IPS-NIHi11 (cell line): ENCODE measurements around the gene IPPK.

ENCODE experiments used
- DNase-seq: peaks from one replicate; pipeline ENCODE4 v3.0.0; 2012; ENCODE audit warnings: mixed read lengths, low spot score

IPPK gene

DNA sequence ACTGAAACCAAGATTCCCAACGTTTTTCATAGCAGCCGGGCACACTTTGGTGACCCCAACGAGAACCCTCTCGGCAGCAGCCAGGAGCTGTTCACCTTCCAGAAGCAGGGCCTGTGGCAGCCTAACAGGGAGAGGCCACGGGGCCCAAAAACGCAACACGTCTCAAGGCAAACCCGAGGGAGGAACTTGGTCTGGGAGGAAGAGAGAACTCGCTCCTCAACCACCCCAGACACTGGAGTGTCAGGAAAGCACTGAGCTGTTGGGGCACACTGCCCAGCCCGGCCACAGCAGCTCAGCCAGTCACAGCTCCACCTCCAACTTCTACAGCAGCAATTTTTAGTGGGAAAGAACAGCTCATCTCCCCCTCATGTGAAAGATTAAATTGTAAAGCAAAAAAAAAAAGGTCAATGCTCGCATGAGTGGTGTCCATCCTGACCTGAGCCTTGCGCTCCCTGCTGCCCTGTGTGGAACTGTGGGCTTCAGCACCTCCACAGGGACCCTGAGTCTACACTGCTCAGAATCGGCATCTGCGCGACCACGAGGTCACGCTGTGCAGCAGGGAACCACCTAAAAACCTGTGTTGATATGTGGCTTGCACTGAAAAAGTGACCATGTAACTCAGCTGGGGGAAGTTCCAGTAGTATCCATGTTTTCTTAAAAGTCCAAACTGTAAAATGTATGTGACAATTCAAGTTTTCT lies 55.0 kb downstream of the IPPK start:
- no peak for DNase-seq

DNA sequence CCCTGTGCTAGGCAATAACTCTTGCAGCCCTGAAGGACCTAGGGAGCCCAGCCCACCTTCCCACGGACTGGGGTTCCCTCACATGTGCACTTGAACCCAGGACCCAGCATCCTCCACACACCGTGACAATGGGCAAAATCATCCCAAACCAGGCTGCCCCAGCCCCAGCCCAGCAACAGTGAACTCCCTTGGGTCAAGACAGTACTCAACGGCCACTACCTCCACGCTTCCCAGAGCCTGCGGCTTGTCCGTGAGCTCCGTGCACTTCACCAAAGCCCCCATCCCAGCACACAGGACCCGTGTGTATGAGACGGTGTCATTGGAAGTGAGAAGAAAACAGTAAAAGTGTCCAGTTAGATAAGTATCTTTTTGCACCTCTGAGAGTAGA lies 55.8 kb downstream of the IPPK start:
- DNase-seq, result no peak

DNA sequence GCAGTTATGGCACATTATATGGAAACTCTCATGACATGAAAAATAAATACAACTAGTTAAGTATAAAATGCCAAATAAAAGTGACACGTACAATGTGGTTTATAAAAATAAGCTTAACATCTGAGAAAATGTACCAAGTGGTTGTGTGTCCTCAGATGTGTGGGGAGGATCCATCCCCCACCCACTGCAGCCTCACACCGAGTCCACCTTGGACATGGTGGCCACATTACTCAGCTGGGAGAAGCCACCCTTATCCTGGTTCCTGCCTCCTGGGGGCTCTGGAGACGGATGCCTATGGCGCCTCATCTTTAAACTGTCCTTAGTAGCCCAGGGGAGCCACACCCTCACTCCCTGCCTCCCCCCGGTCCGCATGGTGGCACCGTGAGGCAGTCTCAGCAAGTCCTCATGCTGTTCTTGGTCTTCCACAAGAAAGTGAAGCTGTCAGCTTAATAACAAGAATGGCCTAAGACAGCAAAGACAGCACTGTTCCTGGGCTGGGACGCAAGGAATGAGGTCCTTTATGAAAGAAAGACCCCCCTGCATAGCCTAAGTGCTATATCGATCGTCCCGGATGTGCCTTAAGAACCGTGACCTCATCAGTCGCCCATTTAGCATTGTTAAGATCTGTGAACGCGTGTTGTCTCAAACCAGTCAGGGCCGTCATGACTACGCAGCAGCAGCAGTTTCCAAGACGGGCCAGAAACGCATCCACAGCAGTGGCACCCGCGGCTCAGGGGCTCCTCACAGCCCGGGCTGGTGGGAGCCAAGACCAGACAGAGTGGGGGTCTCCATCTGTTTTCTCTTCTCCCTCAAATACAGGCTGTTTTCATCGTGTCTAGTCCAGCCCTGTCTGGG lies 56.4 kb downstream of the IPPK start:
- DNase-seq, result no peak

GRCh38 chr9:92612816-92613215 lies 57.1 kb downstream of the IPPK start:
- no peak for DNase-seq

DNA sequence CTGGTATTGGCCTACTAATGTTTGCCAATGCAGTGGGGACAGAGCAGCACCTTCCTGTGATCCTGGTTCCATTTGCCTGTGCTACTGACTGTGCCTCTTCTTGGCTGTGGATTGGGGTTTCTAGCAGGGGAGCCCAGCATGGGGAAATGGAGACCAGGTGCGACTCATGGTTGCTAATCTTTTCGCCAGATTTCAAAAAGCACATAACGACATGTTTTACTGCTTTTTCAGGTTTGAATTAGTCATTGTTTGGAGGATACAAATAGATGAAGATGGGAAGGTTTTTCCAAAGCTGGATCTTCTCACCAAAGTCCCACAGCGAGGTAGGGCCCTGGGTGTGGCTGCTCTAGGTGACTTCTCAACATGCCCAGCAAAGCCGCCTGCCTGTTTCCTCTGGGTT lies 57.6 kb downstream of the IPPK start:
- no peak for DNase-seq

DNA sequence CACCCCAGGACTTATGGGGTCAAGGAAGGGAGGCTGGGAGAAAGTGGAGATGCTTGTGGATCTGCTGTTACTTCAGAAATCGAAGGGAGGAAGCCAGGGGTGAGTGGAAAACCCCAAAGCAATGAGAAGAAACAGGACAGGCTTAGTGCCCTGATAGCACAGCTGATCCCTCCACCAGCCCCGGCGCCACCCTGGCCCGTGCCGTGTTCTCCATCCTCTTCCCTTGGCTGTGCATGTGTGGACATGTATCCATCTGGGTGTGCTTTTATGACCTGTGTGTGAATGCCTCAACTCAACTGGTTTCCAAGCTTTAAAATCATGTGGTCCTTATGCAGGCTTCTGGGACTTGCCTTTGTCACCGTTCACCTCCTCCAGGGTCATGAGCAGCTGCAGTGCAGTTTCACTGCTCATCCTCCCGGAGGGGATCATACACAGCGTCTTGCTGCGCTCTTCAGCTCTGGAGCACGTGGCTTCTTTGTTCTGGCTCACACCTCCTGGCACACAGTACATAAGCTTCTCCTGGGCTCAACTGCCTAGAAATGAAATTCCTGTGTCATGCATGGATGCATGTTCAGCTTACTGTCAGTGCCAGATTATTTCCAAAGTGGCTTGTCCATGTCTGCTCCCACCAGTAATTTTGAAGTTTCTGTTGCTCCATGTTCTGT lies 58.2 kb downstream of the IPPK start:
- no peak for DNase-seq

GRCh38 chr9:92610470-92611420 lies 59.2 kb downstream of the IPPK start:
- no peak for DNase-seq

DNA sequence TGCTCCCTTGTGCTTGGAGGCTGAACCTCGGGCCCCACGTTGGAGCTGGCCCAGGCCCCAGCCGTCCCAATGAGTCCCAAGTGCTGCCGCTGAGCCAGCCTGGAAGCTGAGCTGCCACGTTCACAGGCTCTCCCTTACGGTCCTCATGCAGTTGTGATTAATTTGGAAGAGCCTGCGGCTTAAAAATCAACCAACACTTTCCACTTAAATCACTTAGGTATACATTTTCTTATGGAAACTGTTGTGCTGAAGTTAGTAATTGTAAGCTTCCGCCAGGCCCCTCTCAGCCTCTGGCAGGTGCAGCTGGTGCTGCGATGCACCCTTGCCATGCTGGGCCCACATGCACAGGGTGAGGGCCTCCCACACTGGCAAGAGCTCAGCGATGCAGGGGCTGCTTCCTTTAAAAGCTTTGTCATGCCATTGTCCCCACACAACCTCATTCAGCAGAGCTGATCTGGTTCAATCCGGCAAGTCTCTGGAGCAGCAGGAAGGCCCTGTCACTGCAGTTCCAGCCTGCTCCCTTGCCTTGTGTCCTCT lies 61.0 kb downstream of the IPPK start:
- peak; percentile 30 for DNase-seq

- no peak for DNase-seq
Observed at GRCh38 chr9:92608241-92608908, 61.6 kb downstream of the IPPK start.

DNA sequence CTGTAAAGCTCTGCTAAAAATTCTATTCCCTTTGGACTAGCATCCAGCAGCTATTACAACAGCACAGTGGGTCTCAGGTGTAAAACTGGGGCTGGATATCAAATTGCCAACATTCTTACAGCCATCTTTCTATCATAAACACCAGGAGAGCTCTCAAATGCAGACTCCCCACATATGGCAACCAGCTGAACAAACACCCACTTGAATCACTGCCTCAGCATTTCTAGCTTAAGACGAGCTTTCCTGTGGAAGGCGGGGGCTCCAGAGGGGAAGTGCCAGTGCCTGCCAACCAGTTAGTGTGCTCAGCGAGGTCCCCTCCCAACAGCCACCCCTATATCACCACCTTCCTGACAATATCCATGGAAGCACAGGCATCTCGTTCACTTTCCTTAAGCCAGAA lies 62.2 kb downstream of the IPPK start:
- no peak for DNase-seq

- DNase-seq, result no peak
Observed at GRCh38 chr9:92607088-92607487, 62.8 kb downstream of the IPPK start.

DNA sequence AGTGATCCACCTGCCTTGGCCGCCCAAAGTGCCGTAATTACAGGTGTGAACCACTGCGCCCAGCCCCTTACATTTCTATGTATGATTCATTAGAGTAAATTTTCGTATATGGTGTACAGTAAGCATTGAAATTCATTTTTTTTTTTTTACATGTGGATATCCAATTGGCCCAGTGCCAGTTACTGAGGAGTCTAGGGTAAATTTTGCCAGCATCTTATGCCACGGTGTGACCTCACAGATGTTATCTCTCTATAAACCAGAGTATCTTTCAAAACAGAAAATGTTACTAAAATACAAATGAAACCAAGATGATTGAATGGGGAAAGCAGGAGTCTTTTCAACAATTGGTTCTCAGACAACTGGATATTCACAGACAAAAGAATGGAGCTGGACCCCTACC lies 64.7 kb downstream of the IPPK start:
- no peak for DNase-seq

DNA sequence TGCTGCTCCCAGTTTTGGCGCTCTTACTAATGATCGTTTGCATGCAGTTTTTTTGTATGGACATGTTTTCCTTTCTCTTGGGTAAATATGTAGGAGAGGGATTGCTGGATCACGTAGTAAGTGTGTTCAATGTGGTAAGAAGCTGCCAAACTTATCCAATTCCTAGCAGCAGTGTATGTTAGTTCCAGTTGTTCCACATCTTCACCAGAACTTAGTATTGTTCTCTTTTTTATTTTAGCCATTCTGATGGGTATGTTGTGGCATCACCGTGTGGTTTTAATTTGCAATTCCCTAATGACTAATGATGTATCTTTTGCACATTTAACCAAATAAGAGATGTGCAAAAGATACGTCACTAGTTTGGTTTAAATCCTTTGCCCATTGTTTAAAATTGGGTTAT lies 65.9 kb downstream of the IPPK start:
- no peak for DNase-seq

DNA sequence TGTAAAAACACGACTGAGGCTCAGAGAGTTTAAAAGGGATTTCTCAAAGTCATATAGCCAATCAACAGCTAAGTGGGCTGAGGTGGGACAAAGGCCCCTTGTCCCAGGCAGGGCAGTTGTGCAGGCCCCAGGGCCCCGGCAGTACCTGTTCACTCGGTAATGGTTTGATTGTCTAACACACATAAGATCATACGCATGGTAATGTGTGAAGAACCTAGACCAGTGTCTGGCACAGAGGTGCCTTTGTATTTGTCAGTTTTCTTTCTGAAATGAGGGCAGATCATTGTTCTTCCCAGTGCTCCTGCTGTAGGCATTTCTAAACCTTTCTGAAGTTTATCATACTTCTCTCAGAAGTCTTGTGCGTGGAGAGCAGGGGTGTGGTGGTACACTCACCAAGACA lies 66.8 kb downstream of the IPPK start:
- DNase-seq, result no peak

- no peak for DNase-seq
Observed at GRCh38 chr9:92602413-92602812, 67.5 kb downstream of the IPPK start.

DNA sequence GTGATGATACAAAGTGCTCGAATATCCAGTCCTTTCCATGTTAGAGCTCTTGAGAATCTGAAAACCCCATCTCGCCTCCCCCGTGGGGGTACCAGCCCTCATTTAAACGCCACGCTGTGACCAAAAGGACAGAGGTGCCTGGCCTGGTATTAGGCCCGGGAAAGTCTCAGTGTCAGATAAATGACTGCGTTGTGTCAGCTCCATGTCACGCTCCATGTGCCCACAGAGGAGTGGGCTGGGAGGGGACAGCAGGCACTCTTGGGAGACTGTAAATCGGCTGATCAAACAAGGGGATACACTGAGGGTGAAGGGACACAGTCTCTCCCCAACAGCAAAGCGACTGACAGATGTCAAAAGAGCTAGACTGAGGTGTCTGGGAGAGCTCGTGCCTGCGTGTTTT lies 68.5 kb downstream of the IPPK start:
- no peak for DNase-seq

- no peak for DNase-seq
Observed at GRCh38 chr9:92600462-92601261, 69.3 kb downstream of the IPPK start.

- no peak for DNase-seq
Observed at GRCh38 chr9:92599938-92600461, 69.9 kb downstream of the IPPK start.

GRCh38 chr9:92598382-92598781 lies 71.5 kb downstream of the IPPK start:
- no peak for DNase-seq

GRCh38 chr9:92595930-92596329 lies 74.0 kb downstream of the IPPK start:
- DNase-seq, result no peak
